ENCODE measurements around the gene RALB.

RALB gene

GRCh38 chr2:120285056-120285455, 32.4 kb downstream of the RALB start:
- H3K36me3 ChIP-seq (ENCODE audit: control insufficient read depth, insufficient read depth, low read length), result no peaks in the 10 kb centered on the region; the same call in none of the 2 replicates
- H3K4me3 ChIP-seq (replicated peaks; ENCODE audit: low read depth, low read length), result no peak overlapping the region
- TF ChIP-seq CTCF (IDR thresholded peaks at IDR 0.05; ENCODE audit: insufficient read depth, low read length, poor library complexity, severe bottlenecking), result no peak
- no peak for DNase-seq (ENCODE audit: extremely low read depth, insufficient read length)
- H3K27me3 ChIP-seq (replicated peaks; ENCODE audit: control insufficient read depth, insufficient read depth, low read length), result no peaks in the 10 kb centered on the region

GRCh38 chr2:120287183-120288015, 34.7 kb downstream of the RALB start:
- peak; percentile 62 for DNase-seq (ENCODE audit: extremely low read depth, insufficient read length)
- no peak for TF ChIP-seq CTCF (IDR thresholded peaks at IDR 0.05; ENCODE audit: insufficient read depth, low read length, poor library complexity, severe bottlenecking)

GRCh38 chr2:120288016-120288373, 35.3 kb downstream of the RALB start:
- Histone ChIP-seq H3K36me3 (ENCODE audit: control insufficient read depth, insufficient read depth, low read length) (no peaks in the 10 kb centered on the region; the same call in none of the 2 replicates), H3K27me3 (replicated peaks; ENCODE audit: control insufficient read depth, insufficient read depth, low read length) (no peaks in the 10 kb centered on the region), H3K4me3 (replicated peaks; ENCODE audit: low read depth, low read length) (no peak overlapping the region)
- no peak for DNase-seq (ENCODE audit: extremely low read depth, insufficient read length)
- TF ChIP-seq CTCF (IDR thresholded peaks at IDR 0.05; ENCODE audit: insufficient read depth, low read length, poor library complexity, severe bottlenecking), result no peak

More at GRCh38 chr2:120287183-120288015, 34.7 kb downstream of the RALB start:
- H3K4me3 ChIP-seq (replicated peaks; ENCODE audit: low read depth, low read length), result peak overlapping the region; percentile 3; the same call in 1 of the 2 replicates
- H3K27me3 ChIP-seq (replicated peaks; ENCODE audit: control insufficient read depth, insufficient read depth, low read length), result no peaks in the 10 kb centered on the region
- no peaks in the 10 kb centered on the region; the same call in none of the 2 replicates for H3K36me3 ChIP-seq (ENCODE audit: control insufficient read depth, insufficient read depth, low read length)

GRCh38 chr2:120289221-120289906, 36.7 kb downstream of the RALB start:
- DNase-seq (ENCODE audit: extremely low read depth, insufficient read length), result no peak
- no peaks in the 10 kb centered on the region; the same call in none of the 2 replicates for H3K36me3 ChIP-seq (ENCODE audit: control insufficient read depth, insufficient read depth, low read length)
- H3K27me3 ChIP-seq (replicated peaks; ENCODE audit: control insufficient read depth, insufficient read depth, low read length), result no peaks in the 10 kb centered on the region
- no peak overlapping the region for H3K4me3 ChIP-seq (replicated peaks; ENCODE audit: low read depth, low read length)
- no peak for TF ChIP-seq CTCF (IDR thresholded peaks at IDR 0.05; ENCODE audit: insufficient read depth, low read length, poor library complexity, severe bottlenecking)

- H3K4me3 ChIP-seq (replicated peaks; ENCODE audit: low read depth, low read length), result no peak overlapping the region
- DNase-seq (ENCODE audit: extremely low read depth, insufficient read length), result no peak
- no peaks in the 10 kb centered on the region; the same call in none of the 2 replicates for H3K36me3 ChIP-seq (ENCODE audit: control insufficient read depth, insufficient read depth, low read length)
- no peaks in the 10 kb centered on the region for H3K27me3 ChIP-seq (replicated peaks; ENCODE audit: control insufficient read depth, insufficient read depth, low read length)
- no peak for TF ChIP-seq CTCF (IDR thresholded peaks at IDR 0.05; ENCODE audit: insufficient read depth, low read length, poor library complexity, severe bottlenecking)
Observed at GRCh38 chr2:120290737-120291136, 38.1 kb downstream of the RALB start.
